ENCODE data around the gene MYOG.

The MYOG gene

DNA sequence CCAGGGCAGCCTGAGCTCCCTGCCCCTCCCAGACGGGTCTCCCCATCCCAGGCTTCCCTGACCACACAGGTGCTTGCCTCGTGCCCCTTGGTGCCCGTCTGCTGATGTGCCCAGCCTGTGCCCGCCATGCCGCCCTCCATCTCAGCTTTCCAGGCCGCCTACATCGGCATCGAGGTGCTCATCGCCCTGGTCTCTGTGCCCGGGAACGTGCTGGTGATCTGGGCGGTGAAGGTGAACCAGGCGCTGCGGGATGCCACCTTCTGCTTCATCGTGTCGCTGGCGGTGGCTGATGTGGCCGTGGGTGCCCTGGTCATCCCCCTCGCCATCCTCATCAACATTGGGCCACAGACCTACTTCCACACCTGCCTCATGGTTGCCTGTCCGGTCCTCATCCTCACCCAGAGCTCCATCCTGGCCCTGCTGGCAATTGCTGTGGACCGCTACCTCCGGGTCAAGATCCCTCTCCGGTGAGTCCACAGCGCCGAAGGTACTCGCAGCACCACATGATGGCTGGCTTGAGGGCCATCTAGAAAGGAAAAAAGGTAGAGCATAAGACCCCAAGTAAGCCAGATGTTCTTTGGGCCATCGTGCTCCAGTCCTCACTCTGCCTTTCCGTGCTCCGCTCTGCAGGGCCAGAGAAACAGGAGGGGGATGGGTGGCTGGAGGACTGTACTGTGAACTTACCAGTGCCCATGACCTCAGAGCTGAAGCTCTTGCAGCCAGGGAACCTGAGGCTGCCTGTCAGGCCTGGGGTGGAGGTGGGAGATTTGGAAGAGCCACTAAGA is 43.1 kb upstream of the MYOG start:
- TF ChIP-seq, protein P1, sequence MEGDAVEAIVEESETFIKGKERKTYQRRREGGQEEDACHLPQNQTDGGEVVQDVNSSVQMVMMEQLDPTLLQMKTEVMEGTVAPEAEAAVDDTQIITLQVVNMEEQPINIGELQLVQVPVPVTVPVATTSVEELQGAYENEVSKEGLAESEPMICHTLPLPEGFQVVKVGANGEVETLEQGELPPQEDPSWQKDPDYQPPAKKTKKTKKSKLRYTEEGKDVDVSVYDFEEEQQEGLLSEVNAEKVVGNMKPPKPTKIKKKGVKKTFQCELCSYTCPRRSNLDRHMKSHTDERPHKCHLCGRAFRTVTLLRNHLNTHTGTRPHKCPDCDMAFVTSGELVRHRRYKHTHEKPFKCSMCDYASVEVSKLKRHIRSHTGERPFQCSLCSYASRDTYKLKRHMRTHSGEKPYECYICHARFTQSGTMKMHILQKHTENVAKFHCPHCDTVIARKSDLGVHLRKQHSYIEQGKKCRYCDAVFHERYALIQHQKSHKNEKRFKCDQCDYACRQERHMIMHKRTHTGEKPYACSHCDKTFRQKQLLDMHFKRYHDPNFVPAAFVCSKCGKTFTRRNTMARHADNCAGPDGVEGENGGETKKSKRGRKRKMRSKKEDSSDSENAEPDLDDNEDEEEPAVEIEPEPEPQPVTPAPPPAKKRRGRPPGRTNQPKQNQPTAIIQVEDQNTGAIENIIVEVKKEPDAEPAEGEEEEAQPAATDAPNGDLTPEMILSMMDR (IDR thresholded peaks at IDR 0.05; ENCODE audit: insufficient read depth, missing control alignments), result no peak
- DNase-seq (ENCODE audit: insufficient read length, low spot score) (peak; percentile 20), FAIRE-seq (no peak)

DNA sequence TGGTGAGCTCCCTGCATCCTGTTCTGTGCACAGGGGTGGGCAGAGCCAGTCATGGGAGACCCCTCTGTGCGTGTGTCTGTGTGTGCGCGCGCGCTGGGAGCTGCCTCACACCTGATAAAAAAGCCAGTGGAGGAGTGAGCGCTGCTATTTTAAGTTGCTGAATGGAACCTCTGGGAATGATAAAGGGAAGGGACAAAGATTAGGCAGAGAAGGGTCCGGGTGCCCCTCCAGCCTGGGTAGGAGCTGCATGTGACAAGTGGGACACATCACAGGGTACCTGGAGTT is 42.6 kb upstream of the MYOG start:
- no peak for FAIRE-seq
- peak; percentile 22 for DNase-seq (ENCODE audit: insufficient read length, low spot score)
- TF ChIP-seq, protein P1 (IDR thresholded peaks at IDR 0.05; ENCODE audit: insufficient read depth, missing control alignments), result no peak

DNA sequence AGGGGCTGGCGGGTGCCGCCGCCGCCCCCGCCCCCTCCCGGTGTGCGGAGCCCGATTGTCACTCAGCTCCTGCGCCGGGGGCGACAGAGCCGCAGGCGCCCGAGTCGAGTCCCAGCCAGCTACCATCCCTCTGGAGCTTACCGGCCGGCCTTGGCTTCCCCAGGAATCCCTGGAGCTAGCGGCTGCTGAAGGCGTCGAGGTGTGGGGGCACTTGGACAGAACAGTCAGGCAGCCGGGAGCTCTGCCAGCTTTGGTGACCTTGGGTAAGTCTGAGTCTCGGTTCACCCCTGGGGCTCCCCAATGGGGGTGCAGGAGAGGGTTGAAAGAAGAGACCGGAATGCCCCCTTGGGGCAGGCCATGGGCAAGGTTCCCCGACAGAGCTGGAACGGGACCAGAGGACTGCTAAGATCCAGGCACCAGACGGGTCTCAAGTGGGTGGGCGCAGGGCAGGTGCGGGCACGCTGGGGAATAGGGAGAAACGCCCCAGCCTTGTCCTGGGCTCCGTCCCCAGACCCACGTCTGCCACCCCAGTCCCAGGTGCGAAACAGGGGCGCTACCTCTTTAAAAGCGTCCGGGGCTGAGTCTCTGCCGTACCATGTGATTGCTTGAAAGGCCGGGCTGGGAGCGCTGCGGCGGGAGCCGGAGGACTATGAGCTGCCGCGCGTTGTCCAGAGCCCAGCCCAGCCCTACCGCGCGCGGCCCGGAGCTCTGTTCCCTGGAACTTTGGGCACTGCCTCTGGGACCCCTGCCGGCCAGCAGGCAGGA is 42.0 kb upstream of the MYOG start, which contains the start of gene ADORA1:
TSS of gene ADORA1 (plus strand) at position 61 of the 765 bp plus-strand sequence. CDS start 1,116 bp downstream, outside the sequence.
- TF ChIP-seq, protein P1 (IDR thresholded peaks at IDR 0.05; ENCODE audit: insufficient read depth, missing control alignments), result no peak
- no peak for FAIRE-seq
- peak; percentile 77 for DNase-seq (ENCODE audit: insufficient read length, low spot score)

DNA sequence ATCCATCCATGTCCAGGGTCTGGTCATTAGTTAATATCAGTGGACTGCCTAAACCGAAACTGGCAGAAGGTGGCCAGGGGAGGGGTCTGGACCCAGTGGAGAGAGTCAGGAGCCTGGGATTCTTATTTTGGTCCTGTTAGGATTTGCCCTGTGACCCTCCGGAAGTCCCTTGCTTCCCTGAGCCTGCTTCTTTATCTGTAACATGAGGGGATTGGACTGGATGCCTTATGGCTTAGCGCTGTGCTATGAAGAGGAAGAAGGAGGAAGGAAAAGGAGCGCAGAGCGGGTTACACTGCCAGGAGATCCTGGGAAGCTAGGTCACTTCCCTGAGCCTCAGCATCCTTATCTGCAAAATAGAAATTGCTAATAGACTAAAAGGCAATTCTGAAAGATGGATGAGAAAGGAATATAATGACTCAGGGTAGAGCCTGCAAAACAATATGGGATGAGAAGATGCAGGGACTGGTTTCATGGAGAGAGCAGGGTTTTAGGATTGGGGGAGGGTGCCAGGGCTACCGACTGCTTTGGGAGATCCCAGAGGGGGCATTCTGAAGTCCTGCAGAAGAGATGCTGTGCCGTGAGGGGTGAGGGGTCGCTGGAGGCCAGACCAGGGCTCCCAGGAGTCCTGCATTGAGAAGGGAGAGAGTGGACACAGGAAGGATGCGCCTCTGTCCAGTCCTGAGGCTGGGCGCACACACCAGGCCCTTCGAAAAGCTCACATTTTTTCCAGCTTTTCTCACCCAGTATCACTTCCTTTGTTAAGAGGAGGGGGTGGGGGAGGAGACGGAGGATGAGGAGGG is 41.3 kb upstream of the MYOG start:
- FAIRE-seq (no peak), DNase-seq (ENCODE audit: insufficient read length, low spot score) (peak; percentile 16)
- TF ChIP-seq, protein P1 (IDR thresholded peaks at IDR 0.05; ENCODE audit: insufficient read depth, missing control alignments), result no peak

DNA sequence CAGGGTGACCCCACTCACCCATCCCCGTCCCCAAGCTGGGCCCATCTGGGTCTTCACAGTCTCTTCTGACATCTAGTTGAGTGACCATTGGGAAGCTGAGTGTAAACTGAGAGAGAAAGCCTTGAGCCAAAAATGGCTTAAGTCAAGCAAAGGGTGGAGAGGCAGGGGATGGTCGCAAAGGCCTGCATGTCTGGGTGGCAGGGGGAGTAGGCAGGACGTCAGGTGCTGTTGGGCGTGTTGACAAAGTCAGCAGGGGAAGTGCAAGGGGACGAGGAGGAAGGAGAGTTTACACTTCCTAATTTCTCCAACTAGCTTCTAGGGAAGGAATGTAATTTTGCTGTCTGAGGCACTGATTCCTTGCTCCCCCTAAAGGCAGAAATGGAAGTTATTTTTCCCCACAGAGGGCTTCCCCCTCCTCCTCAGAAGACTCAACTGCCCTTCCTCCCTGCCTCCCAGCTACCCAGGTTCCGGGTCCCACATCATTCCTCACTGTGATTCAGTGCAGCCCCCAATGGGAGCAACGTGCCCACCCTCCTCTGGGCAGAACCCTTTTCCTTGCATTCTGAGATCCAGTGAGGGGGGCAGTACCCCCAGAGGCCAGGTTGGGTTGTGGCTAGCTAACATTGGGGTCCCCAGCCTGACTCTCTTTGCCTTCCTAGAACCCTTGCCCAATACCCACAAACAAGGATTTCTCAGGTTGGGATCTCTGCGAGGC is 40.5 kb upstream of the MYOG start:
- DNase-seq (ENCODE audit: insufficient read length, low spot score) (peak; percentile 9), FAIRE-seq (no peak)
- TF ChIP-seq, protein P1 (IDR thresholded peaks at IDR 0.05; ENCODE audit: insufficient read depth, missing control alignments), result peak; percentile 42

DNA sequence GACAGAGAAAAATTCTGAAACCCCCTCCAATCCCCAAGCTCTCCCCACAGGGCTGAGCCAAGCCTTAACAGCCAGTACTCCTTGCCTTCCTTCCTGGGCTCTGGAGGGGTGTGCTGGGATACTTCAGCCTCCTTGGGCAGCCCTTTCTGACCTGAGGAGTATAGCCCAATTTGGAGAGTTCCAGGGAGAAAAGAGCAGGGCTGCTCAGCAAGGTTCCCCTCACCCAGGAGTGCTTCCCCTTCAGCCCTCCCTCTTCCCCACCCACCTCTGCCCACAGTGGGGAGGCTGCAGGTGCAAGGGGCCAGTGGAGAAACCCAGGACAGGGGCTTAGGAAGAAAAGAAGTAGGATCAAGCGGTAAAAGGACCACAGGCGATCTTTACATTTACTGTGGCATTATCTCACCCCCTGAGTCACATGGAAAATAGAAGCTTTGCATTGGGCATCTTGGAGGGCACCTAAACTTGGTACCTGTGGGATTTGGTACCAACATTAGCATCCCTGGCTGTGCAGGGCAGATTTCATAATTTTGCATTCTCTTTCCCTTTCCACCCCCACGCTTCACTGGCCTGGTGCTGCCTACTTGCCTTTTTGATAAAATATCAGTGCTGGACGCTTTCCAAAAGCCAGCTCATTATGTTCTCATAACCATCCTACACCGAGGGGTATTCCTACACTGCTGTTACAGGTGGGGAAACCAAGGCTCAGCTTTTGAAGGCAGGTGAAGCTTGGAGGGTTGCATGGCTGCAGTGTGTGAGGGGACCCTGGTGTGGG is 38.9 kb upstream of the MYOG start:
- TF ChIP-seq, protein P1 (IDR thresholded peaks at IDR 0.05; ENCODE audit: insufficient read depth, missing control alignments), result no peak
- DNase-seq (ENCODE audit: insufficient read length, low spot score), result peak; percentile 3
- FAIRE-seq, result no peak
